Stimulated activated CD4-positive, alpha-beta T cell treated with anti-CD3 and anti-CD28 coated beads, TNF-alpha, amount 100 ng/mL, for 1 hour (primary cell): ENCODE results near the gene NCAPG2.

Experiments used
- DNase-seq, 3 donors: peaks; one replicate each; pipeline ENCODE4 v3.0.0-alpha.2; 2020; ENCODE audit warnings: low read depth in 3 of 3, low spot score in 1 of 3

The NCAPG2 gene

GRCh38 chr7:158733775-158734494 lies 29.3 kb upstream of the NCAPG2 start:
- no peak for DNase-seq

GRCh38 chr7:158733220-158733519 lies 28.6 kb upstream of the NCAPG2 start:
- no peak for DNase-seq

GRCh38 chr7:158732494-158733219 lies 28.1 kb upstream of the NCAPG2 start:
- no peak for DNase-seq

GRCh38 chr7:158731761-158732160 lies 27.2 kb upstream of the NCAPG2 start:
- no peak for DNase-seq

- DNase-seq = no peak
Observed at GRCh38 chr7:158730383-158731346, 26.1 kb upstream of the NCAPG2 start.

GRCh38 chr7:158729646-158730382 lies 25.2 kb upstream of the NCAPG2 start:
- no peak for DNase-seq

GRCh38 chr7:158728911-158729645 lies 24.5 kb upstream of the NCAPG2 start:
- no peak for DNase-seq

GRCh38 chr7:158727690-158728089 lies 23.1 kb upstream of the NCAPG2 start:
- no peak for DNase-seq

GRCh38 chr7:158726277-158726807 lies 21.7 kb upstream of the NCAPG2 start:
- DNase-seq = no peak

- no peak for DNase-seq
Observed at GRCh38 chr7:158725506-158725800, 20.8 kb upstream of the NCAPG2 start.

GRCh38 chr7:158724658-158725505 lies 20.3 kb upstream of the NCAPG2 start:
- no peak for DNase-seq

GRCh38 chr7:158723714-158724385 lies 19.2 kb upstream of the NCAPG2 start:
- DNase-seq = no peak

- DNase-seq = no peak
Observed at GRCh38 chr7:158723266-158723665, 18.7 kb upstream of the NCAPG2 start.

GRCh38 chr7:158722574-158723237 lies 18.1 kb upstream of the NCAPG2 start:
- no peak for DNase-seq

GRCh38 chr7:158720112-158720511 lies 15.5 kb upstream of the NCAPG2 start:
- no peak for DNase-seq

GRCh38 chr7:158716802-158717201 lies 12.2 kb upstream of the NCAPG2 start:
- DNase-seq = no peak

GRCh38 chr7:158710651-158711102 lies 6.1 kb upstream of the NCAPG2 start:
- no peak for DNase-seq

- DNase-seq = no peak
Observed at GRCh38 chr7:158707610-158708009, 3.0 kb upstream of the NCAPG2 start.
